Measurements from ENCODE around the gene SHISA2.

SHISA2 gene

GRCh38 chr13:26017196-26017921, 34.5 kb downstream of the SHISA2 start:
- no peak for DNase-seq

GRCh38 chr13:26016189-26016588, 35.6 kb downstream of the SHISA2 start:
- no peak for DNase-seq

GRCh38 chr13:26015271-26016125, 36.3 kb downstream of the SHISA2 start:
- DNase-seq: no peak

- no peak for DNase-seq
Observed at GRCh38 chr13:26012995-26013394, 38.8 kb downstream of the SHISA2 start.

GRCh38 chr13:26011996-26012821, 39.6 kb downstream of the SHISA2 start:
- DNase-seq: no peak

- no peak for DNase-seq
Observed at GRCh38 chr13:26011208-26011573, 40.6 kb downstream of the SHISA2 start.

- DNase-seq: no peak
Observed at GRCh38 chr13:26010487-26011207, 41.2 kb downstream of the SHISA2 start.

- DNase-seq: no peak
Observed at GRCh38 chr13:26007261-26008125, 44.3 kb downstream of the SHISA2 start.
